Lung (tissue), 12 donors: ENCODE results near the gene TAF10. TPM values are rescaled to one million over a fixed set of nuclear protein-coding genes. Genes with fewer than 3 reads are reported as not detected.
A peak's percentile ranks its signal among the peaks of the same experiment; 100 is the strongest.

Experiments
- ATAC-seq: fragments of 200-7000 bp; cut with Tn5 transposase; one replicate; pipeline ENCODE4 v1.9.1; 2020; ENCODE audit warnings: moderate number of reproducible peaks; ENCODE audit not compliant: insufficient read depth, low FRiP score
- DNase-seq, 3 donors: peaks; one replicate each; pipeline ENCODE4 v3.0.0-alpha.2; 2013 to 2017
- H3K27ac ChIP-seq, 2 donors: one replicate each; pipeline ENCODE4 v1.5.1; 2013; ENCODE audit warnings: mild to moderate bottlenecking in 2 of 2, moderate library complexity in 2 of 2, control low read depth in 1 of 2, inconsistent platforms in 1 of 2, low read depth in 1 of 2, low read length in 1 of 2
- H3K27me3 ChIP-seq, 3 donors: one replicate each; pipeline ENCODE4 v1.5.1; 2013; ENCODE audit warnings: low read length in 2 of 3; ENCODE audit not compliant: control insufficient read depth in 3 of 3, insufficient read depth in 3 of 3
- H3K36me3 ChIP-seq, 4 donors: one replicate each; pipeline ENCODE4 v1.5.1; 2013; ENCODE audit warnings: low read length in 4 of 4, mild to moderate bottlenecking in 1 of 4, moderate library complexity in 1 of 4; ENCODE audit not compliant: control insufficient read depth in 4 of 4, insufficient read depth in 4 of 4
- H3K4me1 ChIP-seq, 5 donors: one replicate each; pipeline ENCODE4 v1.5.1; 2013; ENCODE audit warnings: low read length in 5 of 5, mild to moderate bottlenecking in 2 of 5, moderate library complexity in 1 of 5; ENCODE audit not compliant: control insufficient read depth in 5 of 5, insufficient read depth in 5 of 5
- H3K4me3 ChIP-seq: one replicate; pipeline ENCODE4 v1.5.1; 2013; ENCODE audit warnings: mild to moderate bottlenecking, control low read depth, moderate library complexity
- H3K9ac ChIP-seq, 2 donors: one replicate each; pipeline ENCODE4 v1.5.1; 2013; ENCODE audit warnings: low read length in 2 of 2, control low read depth in 1 of 2; ENCODE audit not compliant: insufficient read depth in 1 of 2
- H3K9me3 ChIP-seq, 4 donors: one replicate each; pipeline ENCODE4 v1.5.1; 2013; ENCODE audit warnings: low read length in 3 of 4, mild to moderate bottlenecking in 1 of 4, moderate library complexity in 1 of 4; ENCODE audit not compliant: control insufficient read depth in 4 of 4, insufficient read depth in 3 of 4
- WGBS, 2 donors: extraction: QIAGEN DNeasy Blood & Tissue Kit; methylation state at CpG; one replicate each; pipeline ENCODE4 v1.1.7; 2013; 5-methylcytosine and 5-hydroxymethylcytosine counted together
- polyA plus RNA-seq, 2 donors: library from polyadenylated mRNA; stranded (reverse); fragments of 200-250 nt; gene quantifications; one replicate each; pipeline ENCODE4 v1.2.1, GENCODE V29; 2013
- total RNA-seq, 2 donors: library from RNA; depleted of rRNA in 1 of 2; stranded (reverse); fragments of >200 nt in 1 of 2; gene quantifications; one replicate each; pipeline ENCODE4 v1.2.1, GENCODE V29; 2014 to 2021
- TF ChIP-seq, protein P1 (sequence below): IDR thresholded peaks from 2 replicates; pipeline ENCODE4 v1.5.1; 2012; ENCODE audit warnings: mild to moderate bottlenecking; ENCODE audit errors: control extremely low read depth, extremely low read depth
- donor health status: control.
- donor health status: control.
- donor health status: Bipolar disorder and iron deficiency.
- donor health status: healthy.
- donor health status: DM: yes; HTN: yes; CAD: no.

Gene TAF10
- total and polyA plus RNA-seq, 4 donors = 23.9 to 149 (median 117) TPM

DNA sequence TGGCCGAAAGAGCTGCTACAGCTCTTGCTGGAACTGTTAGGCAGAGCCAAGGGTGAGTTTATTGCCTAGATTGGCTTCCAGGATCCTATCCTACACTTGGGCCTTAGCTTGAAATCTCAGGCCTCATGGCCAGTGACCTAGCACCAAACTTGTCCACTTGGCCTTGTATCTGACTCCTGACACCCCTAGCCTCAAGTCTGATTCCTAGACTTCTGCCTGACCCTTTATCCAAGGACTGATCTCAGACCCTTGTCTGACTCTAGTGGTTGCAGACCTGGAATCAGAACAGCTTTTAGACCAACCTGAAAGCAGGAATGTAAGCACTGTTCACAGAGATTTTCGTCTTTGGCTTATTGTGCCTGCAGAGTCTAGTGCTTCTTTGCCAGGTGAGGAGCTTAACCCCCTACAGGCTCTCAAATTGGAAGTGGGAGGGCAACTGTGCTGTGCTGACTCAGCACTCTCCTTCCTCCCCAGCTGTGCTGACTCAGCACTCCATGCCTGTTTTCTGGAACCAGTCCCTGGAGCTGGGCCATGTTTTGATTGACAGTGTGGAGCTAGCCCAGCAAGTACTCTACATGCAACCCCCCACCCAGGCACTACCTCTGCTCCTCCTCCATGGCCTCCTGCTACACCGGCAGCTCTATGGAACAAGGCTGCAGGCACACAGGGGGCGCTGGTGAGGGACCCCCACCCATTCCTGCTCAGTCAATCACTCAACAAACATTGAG is 43.7 kb downstream of the TAF10 start:
- H3K27ac ChIP-seq = no peak overlapping the region
- H3K4me3 ChIP-seq = no peak overlapping the region
- no peaks in the 10 kb centered on the region for H3K9me3 ChIP-seq
- ATAC-seq (no peak), DNase-seq (peak; percentile 89 to 93 (median 90))
- H3K36me3 ChIP-seq = peaks cover 0 to 9% (median 0%) of the 10 kb centered on the region in 4 donors
- peaks cover 0 to 5% (median 0%) of the 10 kb centered on the region in 3 donors for H3K27me3 ChIP-seq
- TF ChIP-seq, protein P1, sequence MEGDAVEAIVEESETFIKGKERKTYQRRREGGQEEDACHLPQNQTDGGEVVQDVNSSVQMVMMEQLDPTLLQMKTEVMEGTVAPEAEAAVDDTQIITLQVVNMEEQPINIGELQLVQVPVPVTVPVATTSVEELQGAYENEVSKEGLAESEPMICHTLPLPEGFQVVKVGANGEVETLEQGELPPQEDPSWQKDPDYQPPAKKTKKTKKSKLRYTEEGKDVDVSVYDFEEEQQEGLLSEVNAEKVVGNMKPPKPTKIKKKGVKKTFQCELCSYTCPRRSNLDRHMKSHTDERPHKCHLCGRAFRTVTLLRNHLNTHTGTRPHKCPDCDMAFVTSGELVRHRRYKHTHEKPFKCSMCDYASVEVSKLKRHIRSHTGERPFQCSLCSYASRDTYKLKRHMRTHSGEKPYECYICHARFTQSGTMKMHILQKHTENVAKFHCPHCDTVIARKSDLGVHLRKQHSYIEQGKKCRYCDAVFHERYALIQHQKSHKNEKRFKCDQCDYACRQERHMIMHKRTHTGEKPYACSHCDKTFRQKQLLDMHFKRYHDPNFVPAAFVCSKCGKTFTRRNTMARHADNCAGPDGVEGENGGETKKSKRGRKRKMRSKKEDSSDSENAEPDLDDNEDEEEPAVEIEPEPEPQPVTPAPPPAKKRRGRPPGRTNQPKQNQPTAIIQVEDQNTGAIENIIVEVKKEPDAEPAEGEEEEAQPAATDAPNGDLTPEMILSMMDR = no peak
- no peak overlapping the region for H3K9ac ChIP-seq
- WGBS, 2 donors = 62 to 79% methylated on average over 4 of the region's 4 CpGs
- peaks cover 4 to 11% (median 7%) of the 10 kb centered on the region in 5 donors for H3K4me1 ChIP-seq

DNA sequence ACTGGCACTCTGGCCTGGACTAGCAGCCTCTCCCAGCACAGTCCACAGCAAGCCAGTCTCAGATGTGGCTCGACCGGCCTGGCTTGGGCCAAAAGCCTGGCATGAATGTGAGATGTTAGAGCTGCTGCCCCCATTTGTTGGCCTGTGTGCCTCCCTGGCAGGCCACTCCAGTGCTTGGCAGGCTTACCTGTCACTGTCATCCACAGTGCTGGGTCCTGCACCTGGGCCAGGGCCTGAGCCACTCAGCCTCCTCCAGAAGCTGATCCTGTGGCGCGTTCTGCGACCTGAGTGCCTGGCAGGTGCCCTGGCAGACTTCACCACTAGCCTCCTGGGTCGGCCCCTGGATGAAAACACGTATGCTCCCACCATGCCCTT is 44.7 kb downstream of the TAF10 start:
- 96% methylated on average over 7 of the region's 7 CpGs for WGBS, 2 donors
- Histone ChIP-seq H3K9me3 (no peaks in the 10 kb centered on the region), H3K9ac (no peak overlapping the region), H3K36me3 (peaks cover 0 to 9% (median 0%) of the 10 kb centered on the region in 4 donors), H3K4me3 (no peak overlapping the region), H3K4me1 (peaks cover 4 to 11% (median 7%) of the 10 kb centered on the region in 5 donors), H3K27ac (no peak overlapping the region), H3K27me3 (peaks cover 0 to 5% (median 0%) of the 10 kb centered on the region in 3 donors)
- TF ChIP-seq, protein P1 = no peak
- ATAC-seq = no peak
- DNase-seq = no peak

- H3K27ac ChIP-seq = no peak overlapping the region
- peaks cover 4 to 11% (median 7%) of the 10 kb centered on the region in 5 donors for H3K4me1 ChIP-seq
- no peak overlapping the region for H3K9ac ChIP-seq
- ATAC-seq (no peak), DNase-seq (no peak)
- H3K27me3 ChIP-seq = peaks cover 0 to 5% (median 0%) of the 10 kb centered on the region in 3 donors
- TF ChIP-seq, protein P1 = no peak
- no peak overlapping the region for H3K4me3 ChIP-seq
- WGBS, 2 donors = 93% methylated on average over 13 of the region's 13 CpGs
- H3K36me3 ChIP-seq = peaks cover 0 to 9% (median 0%) of the 10 kb centered on the region in 4 donors
- no peaks in the 10 kb centered on the region for H3K9me3 ChIP-seq
Measured at GRCh38 chr11:6566704-6567370, 45.2 kb downstream of the TAF10 start.
